NCI-H128 (cell line): ENCODE measurements around the gene MAP3K19.
"Not testable (repeated sequence)": the region's sequence is repeated elsewhere in the genome, so short reads cannot be mapped to it uniquely, and the experiment has no call there.

Experiments used
- DNase-seq: peaks from one replicate; lab custom pipeline; 2025; ENCODE audit not compliant: unreplicated experiment; lab: John Stamatoyannopoulos, UW

The MAP3K19 gene

DNA sequence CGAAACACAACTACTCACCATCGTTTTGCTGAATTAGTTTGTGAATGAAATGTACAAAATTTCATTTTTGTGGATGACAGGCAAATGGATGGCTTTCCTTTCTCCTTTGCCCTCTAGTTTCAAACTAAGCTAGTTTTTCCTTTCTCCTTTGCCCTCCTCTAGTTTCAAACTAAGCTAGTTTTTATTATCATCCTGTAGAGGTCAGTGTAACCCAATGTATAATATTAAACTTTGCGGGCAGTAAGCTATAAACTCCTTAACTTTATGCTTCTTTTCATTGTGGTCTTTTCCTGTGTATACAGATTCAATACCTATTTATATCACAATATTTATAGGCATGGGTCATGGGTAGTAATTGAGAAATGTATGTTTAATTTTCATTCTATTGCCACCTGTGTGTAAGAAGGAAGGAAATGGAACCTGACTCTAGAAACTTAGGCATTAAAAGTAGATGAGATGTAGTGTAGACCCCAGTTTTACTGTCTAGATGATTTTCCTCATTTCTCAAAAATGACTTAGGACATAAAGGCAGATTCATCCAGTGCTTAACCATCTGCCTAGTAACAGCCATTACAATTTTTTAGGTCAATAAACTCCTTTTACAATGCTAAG, 58.1 kb downstream of the MAP3K19 start:
- DNase-seq: no peak

DNA sequence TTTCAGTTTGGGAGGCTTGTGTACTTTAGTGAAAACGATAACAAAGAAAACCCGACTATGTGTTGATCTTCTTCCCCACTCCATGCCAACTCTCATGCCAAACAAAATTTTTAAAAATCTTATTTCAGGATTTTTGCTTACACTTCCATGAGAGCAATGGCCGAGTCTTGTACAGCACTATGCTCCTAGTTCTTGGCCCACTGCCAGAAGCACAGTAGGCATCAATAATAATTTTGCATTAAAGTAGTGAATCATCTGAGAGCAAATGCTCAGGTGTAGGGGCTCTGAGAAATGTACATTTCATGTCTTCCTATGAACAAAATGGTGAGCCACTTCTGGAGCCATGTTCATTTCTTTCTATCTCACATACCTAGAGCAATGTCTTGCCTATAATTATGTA, 62.2 kb downstream of the MAP3K19 start:
- DNase-seq: no peak

DNA sequence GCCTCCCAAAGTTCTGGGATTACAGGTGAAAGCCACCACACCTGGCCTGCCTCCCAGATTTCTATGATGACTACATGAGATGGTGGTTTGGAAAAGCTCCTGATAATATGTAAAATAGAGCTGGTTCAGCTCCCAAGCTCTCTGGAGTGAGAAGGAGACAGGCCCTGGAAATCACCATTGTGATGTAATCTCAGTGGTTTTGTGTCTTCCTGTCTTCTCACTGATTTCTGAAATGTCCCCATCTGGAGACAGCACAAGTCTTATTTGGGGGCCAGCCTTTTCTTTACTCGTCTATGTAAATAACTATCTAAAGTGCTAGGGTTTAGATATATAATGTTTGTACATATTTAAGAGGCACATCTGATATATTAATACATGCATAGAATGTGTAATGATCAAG, 64.6 kb downstream of the MAP3K19 start:
- no peak for DNase-seq

DNA sequence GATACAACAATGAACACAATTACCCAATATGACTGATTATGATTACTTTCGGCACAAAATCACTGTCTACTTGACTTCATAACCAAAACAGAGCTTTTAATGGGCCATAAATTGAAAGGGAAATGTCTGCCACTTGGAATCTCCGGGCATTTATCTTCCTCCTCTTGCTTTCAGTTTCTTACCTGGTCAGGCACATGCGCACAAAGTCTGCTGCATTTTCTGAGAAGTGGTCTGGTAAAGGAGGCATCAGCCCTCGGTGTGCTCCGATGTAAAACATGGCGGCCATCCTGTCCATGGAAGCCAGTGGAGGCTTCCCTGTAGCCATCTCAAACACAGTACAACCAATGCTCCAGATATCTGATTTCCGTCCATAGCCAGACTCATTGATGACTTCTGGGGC, 66.6 kb downstream of the MAP3K19 start:
- DNase-seq: no peak

DNA sequence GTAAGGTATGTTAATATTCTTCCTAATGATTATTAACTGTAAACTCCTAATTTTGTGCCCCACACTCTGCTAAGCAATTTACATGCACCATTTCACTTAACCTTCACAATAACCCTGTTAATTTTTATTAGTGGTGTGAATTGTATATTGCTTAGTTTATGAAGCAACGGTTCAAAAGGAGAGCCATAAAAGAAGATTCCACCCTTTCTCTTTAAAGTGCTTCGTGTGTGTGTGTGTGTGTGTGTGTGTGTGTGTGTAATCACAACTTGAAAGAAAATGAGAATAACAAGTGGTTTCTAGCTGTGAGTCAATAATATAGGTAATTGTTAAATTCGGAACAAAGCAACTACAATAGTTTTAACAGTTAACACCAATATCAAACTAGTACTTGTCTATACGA, 68.0 kb downstream of the MAP3K19 start:
- DNase-seq: no peak

DNA sequence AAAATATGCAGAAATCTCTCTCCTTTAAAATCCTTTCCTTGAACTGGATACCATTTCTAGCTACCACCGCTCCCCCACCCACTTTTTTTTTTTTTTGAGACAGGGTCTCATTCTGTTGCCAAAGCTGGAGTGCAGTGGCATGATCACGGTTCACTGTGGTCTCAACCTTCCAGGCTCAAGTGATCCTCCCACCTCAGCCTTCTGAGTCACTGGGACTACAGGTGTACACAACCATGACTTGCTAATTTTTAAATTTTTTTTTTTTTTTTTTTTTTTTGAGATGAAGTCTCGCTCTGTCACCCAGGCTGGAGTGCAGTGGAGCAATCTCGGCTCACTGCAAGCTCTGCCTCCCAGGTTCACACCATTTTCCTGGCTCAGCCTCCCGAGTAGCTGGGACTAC, 70.1 kb downstream of the MAP3K19 start:
- not testable (repeated sequence) for DNase-seq

DNA sequence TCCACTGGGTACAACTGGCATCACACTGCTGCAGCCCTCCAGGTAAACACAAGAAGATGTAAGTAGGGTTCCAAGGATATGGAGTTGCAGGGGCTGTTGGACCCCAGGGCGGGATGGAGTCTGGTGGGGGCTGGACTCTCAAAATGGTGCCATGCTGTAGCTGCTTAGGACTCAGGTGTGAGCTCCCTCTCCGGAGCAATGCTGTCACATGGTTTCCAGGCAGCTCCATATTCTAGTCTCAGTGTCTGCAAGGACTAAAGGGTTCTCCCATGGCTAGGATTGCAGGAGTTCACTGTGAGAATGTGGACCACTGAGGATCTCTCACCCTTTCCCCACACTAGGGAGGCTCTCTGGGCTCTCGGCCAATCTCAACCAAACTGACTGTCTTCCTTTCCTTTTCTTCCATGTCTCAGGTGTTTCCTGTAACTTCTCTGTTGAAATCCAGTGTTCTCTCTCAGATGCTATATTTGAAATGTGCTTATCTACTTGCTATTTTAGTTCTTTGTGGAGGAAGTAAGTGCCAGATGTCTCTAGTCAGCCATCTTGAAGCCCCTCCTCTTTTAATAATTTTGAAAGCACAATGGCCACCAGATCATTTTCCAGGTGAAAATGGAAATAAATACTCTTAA, 71.1 kb downstream of the MAP3K19 start:
- no peak for DNase-seq

DNA sequence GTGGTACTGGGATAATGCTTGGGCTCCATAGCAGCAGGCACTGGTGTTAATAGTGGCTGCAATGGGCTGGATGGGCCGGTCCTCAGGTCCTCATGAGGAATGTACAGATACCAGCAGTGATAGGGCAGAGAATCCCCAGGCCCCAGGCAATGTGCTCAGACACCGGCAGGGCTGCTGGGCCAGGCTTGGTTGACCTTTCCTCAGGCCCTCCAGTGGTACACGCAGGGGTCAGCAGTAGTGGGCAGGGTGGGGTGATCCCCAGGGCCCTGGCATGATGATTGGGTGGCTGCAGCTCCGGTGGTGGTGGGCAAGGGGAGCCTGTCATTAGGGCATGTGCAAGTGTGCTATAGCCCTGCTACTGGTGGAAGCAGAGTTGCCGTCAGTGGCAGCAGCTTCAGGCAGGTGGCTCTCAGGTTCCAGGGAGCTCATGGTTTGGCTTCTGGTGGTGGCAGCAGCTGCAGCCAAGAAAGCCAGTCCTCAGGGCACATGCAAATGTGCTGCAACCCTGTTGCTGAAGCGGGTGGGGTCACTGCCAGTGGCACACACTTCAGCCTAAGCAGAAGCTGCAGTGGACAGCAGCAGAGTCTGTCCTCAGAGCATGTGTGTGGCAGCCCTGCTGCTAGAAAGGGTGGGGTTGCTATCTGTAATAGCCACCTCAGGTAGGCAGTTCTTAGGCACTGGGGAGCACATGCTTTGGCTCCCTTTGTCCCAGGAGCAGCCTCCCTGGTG, 71.8 kb downstream of the MAP3K19 start:
- DNase-seq: no peak

DNA sequence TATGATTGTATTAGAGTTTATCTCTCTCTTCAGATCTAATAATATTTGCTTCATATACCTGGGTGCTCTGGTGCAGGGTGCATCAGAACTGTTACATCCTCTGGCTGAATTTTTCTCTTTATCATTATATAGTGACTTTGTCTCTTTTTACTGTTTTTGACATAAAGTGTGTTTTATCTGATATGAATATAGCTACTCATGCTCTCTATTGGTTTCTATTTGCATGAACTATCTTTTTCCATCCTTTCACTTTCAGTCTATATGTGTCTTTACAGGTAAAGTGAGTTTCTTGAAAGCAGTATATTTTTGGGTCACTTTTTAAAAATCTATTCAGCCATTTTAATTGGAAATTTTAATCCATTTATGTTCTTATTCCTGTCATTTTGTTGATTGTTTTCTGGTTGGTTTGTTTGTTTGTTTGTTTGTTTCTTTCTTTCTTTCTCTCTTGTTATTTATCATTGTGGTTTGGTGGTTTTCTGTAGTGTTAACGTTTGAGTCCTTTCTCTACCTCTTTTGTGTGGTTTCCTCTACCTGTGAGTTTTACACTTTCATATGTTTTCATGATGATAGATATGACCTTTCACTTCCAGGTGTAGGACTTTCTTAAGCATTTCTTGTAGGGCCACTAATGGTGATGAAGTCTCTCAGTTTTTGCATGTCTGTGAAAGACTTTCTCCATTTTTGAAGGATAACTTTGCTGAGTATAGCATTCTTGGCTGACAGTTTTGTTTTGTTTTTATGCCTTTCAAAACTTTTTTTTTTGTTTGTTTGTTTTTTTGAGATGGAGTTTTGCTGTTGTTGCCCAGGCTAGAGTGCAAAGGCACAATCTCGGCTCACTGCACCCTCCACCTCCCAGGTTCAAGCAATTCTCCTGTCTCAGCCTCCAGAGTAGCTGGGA, 73.8 kb downstream of the MAP3K19 start:
- DNase-seq: no peak

DNA sequence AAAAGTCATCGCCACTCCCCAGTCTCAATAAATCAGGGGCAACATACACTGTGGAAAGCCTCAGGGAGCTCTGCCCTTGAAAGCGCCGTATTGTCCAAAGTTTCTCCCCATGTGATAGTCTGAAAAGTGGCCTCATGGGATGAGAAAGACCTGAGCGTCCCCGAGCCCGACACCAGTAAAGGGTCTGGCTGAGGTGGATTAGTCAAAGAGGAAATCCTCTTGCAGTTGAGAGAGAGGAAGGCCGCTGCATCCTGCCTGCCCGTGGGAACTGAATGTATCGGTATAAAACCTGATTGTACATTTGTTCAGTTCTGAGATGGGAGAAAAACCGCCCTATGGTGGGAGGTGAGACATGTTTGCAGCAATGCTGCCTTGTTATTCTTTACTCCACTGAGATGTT, 80.1 kb downstream of the MAP3K19 start:
- not testable (repeated sequence) for DNase-seq

DNA sequence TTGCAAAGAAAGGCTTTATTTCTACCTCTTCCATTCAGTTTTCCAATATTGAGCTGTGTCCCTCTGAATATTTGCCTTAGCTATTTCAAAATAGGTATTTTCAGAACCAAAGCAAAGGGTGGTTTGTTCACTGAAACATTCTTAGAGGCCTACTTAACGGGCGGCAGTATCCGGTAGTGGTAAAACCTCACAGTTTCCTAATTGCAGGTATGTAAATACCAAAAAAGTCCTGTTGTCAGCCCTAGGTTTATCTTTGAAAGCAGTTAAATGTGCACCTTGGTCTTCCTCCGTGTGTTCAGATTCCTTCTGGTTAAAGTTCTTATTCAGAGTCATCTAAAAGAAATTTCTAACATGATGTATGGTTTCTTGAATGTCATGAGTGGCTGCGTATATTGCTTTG, 89.8 kb downstream of the MAP3K19 start:
- no peak for DNase-seq

DNA sequence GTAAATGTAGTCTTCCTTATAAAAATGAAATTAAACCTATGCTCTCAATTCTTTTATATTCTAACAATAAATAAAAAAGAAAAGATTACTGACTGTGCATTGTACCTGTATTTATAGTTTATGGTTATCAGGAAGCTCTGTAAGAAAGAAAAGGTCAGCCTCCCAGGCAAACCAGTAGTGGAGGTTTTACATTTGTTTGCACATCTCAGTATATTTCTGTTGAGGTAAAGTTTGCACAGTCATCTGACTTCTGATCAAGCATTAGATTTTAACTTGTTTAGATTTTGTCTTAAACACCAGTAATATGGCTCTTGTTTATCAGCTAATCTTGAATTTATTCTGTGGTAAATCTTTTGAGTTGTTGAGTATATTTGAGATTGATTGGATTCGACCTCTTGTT, 91.5 kb downstream of the MAP3K19 start:
- no peak for DNase-seq

DNA sequence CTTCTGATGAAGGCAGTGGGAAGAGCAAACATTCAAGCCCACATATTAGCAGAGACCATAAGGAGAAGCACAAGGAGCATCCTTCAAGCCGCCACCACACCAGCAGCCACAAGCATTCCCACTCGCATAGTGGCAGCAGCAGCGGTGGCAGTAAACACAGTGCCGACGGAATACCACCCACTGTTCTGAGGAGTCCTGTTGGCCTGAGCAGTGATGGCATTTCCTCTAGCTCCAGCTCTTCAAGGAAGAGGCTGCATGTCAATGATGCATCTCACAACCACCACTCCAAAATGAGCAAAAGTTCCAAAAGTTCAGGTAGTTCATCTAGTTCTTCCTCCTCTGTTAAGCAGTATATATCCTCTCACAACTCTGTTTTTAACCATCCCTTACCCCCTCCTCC, 93.2 kb downstream of the MAP3K19 start:
- DNase-seq: no peak

DNA sequence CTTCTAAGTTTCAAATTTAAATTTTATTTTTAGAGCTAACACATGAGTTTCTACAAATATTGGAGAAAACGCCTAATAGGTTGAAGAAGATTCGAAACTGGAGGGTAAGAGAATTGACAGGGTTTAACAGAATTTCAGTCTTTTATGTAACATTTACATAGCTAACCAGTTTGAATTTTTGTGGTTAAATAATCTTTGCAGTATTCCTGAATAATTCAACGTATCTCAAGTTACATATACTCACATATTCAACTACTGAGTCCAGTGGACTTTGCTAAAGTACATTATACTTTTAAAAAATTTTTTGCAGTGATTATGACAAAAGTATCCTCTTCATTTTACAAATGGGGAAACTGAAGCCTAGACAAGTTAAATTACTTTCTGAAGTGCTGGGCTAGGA, 94.6 kb downstream of the MAP3K19 start:
- DNase-seq: no peak

DNA sequence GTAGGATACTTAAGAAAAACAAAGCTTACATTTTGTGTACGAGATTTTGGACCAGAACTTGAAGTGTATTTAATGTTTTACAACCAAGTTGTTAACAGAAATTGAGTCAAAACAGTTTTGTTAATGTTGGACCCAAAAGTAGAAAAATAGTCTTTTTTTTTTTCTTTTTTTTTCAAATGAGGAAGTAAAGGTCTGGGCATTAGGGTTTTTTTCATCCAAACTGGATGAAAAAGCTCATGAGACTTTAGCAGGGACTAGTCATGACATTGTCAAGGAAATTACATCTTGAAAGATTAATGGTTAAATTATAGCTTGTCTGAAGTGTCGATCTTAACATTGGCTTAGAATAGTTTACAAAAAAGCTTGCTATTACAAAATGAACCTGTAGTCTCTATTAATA, 96.4 kb downstream of the MAP3K19 start:
- DNase-seq: no peak

DNA sequence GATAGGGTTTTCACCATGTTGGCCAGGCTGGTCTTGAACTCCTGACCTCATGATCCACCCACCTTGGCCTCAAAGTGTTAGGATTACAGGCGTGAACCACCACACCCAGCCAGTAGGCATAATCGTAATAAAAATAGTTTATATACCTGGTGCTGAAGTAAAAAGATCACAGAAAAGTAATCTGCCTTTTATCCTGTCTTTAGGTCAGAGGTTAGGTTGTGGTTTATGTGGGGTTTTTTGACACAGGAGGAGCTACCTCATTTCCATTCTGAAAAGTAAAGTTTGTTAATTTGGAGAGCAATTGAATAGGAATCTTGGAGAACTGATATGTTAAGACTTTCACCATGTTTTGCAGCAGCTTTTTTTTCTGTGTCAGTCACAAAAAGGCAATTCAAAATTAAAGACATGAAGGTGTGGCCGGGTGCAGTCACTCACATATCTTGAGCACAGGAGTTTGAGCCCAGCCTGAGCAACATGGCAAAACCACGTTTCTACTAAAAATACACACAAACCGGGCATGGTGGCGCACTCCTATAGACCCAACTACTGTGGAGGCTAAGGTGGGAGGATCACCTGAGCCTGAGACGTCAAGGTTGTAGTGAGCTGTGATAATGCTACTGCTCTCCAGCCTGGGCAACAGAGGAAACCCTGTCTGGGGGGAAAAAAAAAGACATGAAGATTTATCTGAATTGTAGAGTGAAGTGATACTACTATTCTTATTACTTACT, 97.1 kb downstream of the MAP3K19 start:
- no peak for DNase-seq

DNA sequence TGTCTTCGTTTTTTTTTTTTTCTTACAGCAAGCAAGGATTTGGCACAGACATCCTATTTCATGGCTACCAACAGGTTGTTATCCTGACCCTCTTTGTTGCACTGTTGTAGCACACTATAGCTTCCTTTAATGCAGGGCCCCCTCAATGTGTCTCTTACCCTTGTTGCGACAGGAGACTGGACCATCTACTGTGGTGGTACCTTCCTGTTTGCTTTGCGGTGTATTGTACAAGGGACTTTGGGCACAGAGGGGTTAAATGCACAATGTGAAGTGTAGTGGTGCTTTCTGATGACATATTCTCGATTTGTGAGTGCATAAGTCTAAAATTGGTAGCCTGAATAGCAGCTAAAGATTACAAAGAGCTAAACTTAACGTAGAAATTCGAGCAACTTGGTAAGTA, 101.2 kb downstream of the MAP3K19 start:
- DNase-seq: no peak

DNA sequence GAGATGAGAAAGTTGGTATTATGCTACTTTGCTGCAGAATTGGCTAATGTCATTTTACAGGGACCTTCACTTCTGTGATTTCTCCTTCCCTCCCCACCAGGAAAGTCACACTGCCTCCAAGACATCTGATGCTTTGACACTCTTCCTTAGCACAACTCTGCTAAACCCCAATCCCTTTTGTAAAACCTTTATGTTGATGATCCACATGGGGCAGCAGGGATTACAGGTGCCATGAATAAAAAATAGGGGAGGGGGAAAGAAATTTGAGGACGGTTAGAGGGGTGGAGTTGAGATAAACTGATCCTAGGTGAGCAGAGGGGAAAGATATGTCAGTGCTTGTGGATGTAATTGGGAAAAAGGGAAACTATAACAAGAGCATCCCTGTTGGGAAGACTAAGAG, 102.3 kb downstream of the MAP3K19 start:
- DNase-seq: no peak

DNA sequence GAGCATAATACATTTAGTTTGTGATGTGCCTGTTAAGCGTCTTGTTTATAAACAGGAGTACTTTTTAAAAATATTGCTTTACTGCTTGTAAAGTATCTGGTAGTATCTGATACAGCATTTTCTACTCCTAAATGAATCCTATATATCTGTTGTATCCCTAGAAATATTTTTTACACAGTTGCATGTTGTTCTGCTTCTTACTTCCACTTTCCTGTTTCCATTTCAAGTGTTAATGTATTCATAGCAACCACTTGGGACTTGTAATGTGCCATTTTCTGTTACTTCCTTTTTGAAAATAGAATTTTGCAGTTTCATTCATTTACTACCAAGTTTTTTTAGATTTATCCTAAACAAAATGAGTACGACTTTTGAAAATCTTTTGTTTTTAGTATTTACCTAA, 103.7 kb downstream of the MAP3K19 start:
- DNase-seq: no peak

DNA sequence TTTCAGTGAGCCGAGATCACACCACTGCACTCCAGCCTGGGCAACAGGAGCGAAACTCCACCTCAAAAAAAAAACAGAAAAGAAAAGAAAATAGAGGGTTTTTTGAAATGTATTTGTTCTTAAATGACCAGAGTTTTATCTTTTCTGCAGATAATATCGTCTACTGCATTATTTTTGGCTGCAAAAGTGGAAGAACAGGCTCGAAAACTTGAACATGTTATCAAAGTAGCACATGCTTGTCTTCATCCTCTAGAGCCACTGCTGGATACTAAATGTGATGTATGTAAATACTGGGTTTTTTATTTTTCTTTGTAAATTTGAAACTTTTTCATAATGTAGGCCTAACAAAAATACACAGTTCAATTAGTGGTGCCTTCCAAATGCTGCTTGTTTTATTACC, 110.6 kb downstream of the MAP3K19 start:
- no peak for DNase-seq

DNA sequence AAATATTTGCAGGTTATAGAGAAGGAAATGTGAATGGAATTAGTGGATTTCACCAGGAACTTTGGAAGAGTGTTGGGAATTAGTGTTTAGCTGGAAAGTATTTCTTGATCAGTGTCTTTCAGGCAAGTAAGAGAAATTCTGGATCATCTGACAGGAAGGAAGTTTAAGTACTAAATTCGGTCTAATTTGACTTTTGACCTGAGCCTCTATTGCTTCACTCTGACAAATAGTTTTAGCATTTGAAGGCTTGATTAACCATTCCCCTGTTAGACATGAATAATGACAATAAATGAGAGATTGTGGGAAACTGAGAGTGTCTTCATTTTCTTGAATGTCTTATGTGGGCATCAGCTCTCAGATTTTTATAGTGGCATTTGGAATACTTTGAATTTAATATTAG, 112.6 kb downstream of the MAP3K19 start:
- DNase-seq: no peak
